HEK293 (cell line): ENCODE results near the gene CALHM4.

Source experiments
- BCL6B ChIP-seq: fragments of 450-650 bp; formaldehyde crosslinking; IDR thresholded peaks from 2 replicates; pipeline ENCODE4 v1.5.1; 2017; ENCODE audit warnings: missing biosample characterization, missing genetic modification characterization
- CTCF ChIP-seq: fragments of 450-650 bp; formaldehyde crosslinking; IDR thresholded peaks from 2 replicates; pipeline ENCODE4 v1.5.1; 2016; ENCODE audit warnings: missing biosample characterization, missing genetic modification characterization
- ELK4 ChIP-seq: IDR thresholded peaks from 2 replicates; pipeline ENCODE4 v1.6.1; 2011; ENCODE audit warnings: mild to moderate bottlenecking, low read depth, low read length, borderline replicate concordance
- HOXD13 ChIP-seq: sonication (generic); formaldehyde crosslinking; IDR thresholded peaks from 2 replicates; pipeline ENCODE4 v1.8.0; 2022; ENCODE audit warnings: missing genetic modification reagents, borderline replicate concordance
- KLF9 ChIP-seq: fragments of 450-650 bp; formaldehyde crosslinking; IDR thresholded peaks from 2 replicates; pipeline ENCODE4 v1.5.1; 2016; ENCODE audit warnings: missing biosample characterization, missing genetic modification characterization, low read depth
- REST ChIP-seq: fragments of 450-650 bp; formaldehyde crosslinking; IDR thresholded peaks from 2 replicates; pipeline ENCODE4 v1.5.1; 2016; ENCODE audit warnings: missing biosample characterization, missing genetic modification characterization
- SCRT2 ChIP-seq: fragments of 450-650 bp; formaldehyde crosslinking; IDR thresholded peaks from 2 replicates; pipeline ENCODE4 v1.5.1; 2016; ENCODE audit warnings: missing biosample characterization, missing genetic modification characterization
- ZNF18 ChIP-seq: fragments of 450-650 bp; formaldehyde crosslinking; IDR thresholded peaks from 2 replicates; pipeline ENCODE4 v1.5.1; 2016; ENCODE audit warnings: missing biosample characterization, missing genetic modification characterization
- ZNF311 ChIP-seq: fragments of 450-650 bp; formaldehyde crosslinking; IDR thresholded peaks from 2 replicates; pipeline ENCODE4 v1.5.1; 2017; ENCODE audit warnings: missing biosample characterization, missing genetic modification characterization, borderline replicate concordance
- ZNF580 ChIP-seq: fragments of 450-650 bp; formaldehyde crosslinking; IDR thresholded peaks from 2 replicates; pipeline ENCODE4 v1.5.1; 2016; ENCODE audit warnings: missing biosample characterization, missing genetic modification characterization
- ZNF843 ChIP-seq: fragments of 450-650 bp; formaldehyde crosslinking; IDR thresholded peaks from 2 replicates; pipeline ENCODE4 v1.5.1; 2016; ENCODE audit warnings: missing biosample characterization, missing genetic modification characterization

- no peak for TF ChIP-seq CTCF (tag by site-specific recombination)
- no peak for TF ChIP-seq ELK4
- TF ChIP-seq BCL6B (tag by site-specific recombination), result no peak
- TF ChIP-seq KLF9, result no peak
- TF ChIP-seq REST (tag by site-specific recombination), result peak; percentile 98
- no peak for TF ChIP-seq ZNF18 (tag by site-specific recombination)
- no peak for TF ChIP-seq ZNF580 (tag by site-specific recombination)
- no peak for TF ChIP-seq SCRT2 (tag by site-specific recombination)
- TF ChIP-seq HOXD13 (CRISPR knock-in tag), result no peak
- TF ChIP-seq ZNF311 (tag by site-specific recombination), result no peak
- no peak for TF ChIP-seq ZNF843 (tag by site-specific recombination)
Measured at GRCh38 chr6:116596815-116597214, 43.3 kb downstream of the CALHM4 start.
